ENCODE measurements around the gene YARS2.
A peak's percentile ranks its signal among the peaks of the same experiment; 100 is the strongest.

The YARS2 gene

GRCh38 chr12:32755654-32756475 is at the start of gene YARS2:
TSS of gene YARS2 (minus strand) at chr12:32755897. CDS start at chr12:32755874, 23 bp downstream.
- peak; percentile 82 for DNase-seq

GRCh38 chr12:32804301-32804700 is 48.6 kb upstream of the YARS2 start:
- no peak for DNase-seq

GRCh38 chr12:32801269-32801980 is 45.7 kb upstream of the YARS2 start:
- no peak for DNase-seq

- no peak for DNase-seq
Observed at GRCh38 chr12:32794281-32794680, 38.6 kb upstream of the YARS2 start.

GRCh38 chr12:32789916-32790315 is 34.2 kb upstream of the YARS2 start:
- DNase-seq = no peak

- no peak for DNase-seq
Observed at GRCh38 chr12:32789446-32789845, 33.7 kb upstream of the YARS2 start.

GRCh38 chr12:32788405-32788804 is 32.7 kb upstream of the YARS2 start:
- DNase-seq = no peak

GRCh38 chr12:32785557-32785956 is 29.9 kb upstream of the YARS2 start:
- DNase-seq = no peak

- no peak for DNase-seq
Observed at GRCh38 chr12:32783029-32783428, 27.3 kb upstream of the YARS2 start.

GRCh38 chr12:32780071-32780470 is 24.4 kb upstream of the YARS2 start:
- no peak for DNase-seq

GRCh38 chr12:32777691-32778175 is 22.0 kb upstream of the YARS2 start:
- no peak for DNase-seq

GRCh38 chr12:32777159-32777558 is 21.5 kb upstream of the YARS2 start:
- no peak for DNase-seq

- DNase-seq = no peak
Observed at GRCh38 chr12:32776258-32776657, 20.6 kb upstream of the YARS2 start.

GRCh38 chr12:32773691-32774090 is 18.0 kb upstream of the YARS2 start:
- DNase-seq = no peak

GRCh38 chr12:32770141-32770540 is 14.4 kb upstream of the YARS2 start:
- no peak for DNase-seq

GRCh38 chr12:32768518-32768917 is 12.8 kb upstream of the YARS2 start:
- DNase-seq = no peak

GRCh38 chr12:32765906-32766305 is 10.2 kb upstream of the YARS2 start:
- DNase-seq = peak; percentile 76

- DNase-seq = no peak
Observed at GRCh38 chr12:32761716-32762115, 6.0 kb upstream of the YARS2 start.

GRCh38 chr12:32757157-32757556 is 1.5 kb upstream of the YARS2 start:
- DNase-seq = no peak

GRCh38 chr12:32756476-32757066 is 874 bp upstream of the YARS2 start:
- no peak for DNase-seq

GRCh38 chr12:32755051-32755653 is 545 bp downstream of the YARS2 start:
- DNase-seq = no peak

- no peak for DNase-seq
Observed at GRCh38 chr12:32754111-32754510, 1.6 kb downstream of the YARS2 start.

GRCh38 chr12:32753605-32754004 is 2.1 kb downstream of the YARS2 start:
- DNase-seq = no peak
